HG02623 (cell line): ENCODE measurements around the gene ITPRID2.
A peak's percentile ranks its signal among the peaks of the same experiment; 100 is the strongest.
"Not testable (repeated sequence)": the region's sequence is repeated elsewhere in the genome, so short reads cannot be mapped to it uniquely, and the experiment has no call there.

ENCODE experiments used
- ATAC-seq: cut with Tn5 transposase; IDR thresholded peaks from one replicate; pipeline ENCODE4 v1.9.1; 2021; ENCODE audit warnings: moderate library complexity; ENCODE audit not compliant: unreplicated experiment

Gene ITPRID2

GRCh38 chr2:181915102-181915501, 23.6 kb downstream of the ITPRID2 start:
- ATAC-seq = no peak

GRCh38 chr2:181916726-181917718, 25.5 kb downstream of the ITPRID2 start:
- ATAC-seq = no peak

GRCh38 chr2:181918188-181918587, 26.7 kb downstream of the ITPRID2 start:
- ATAC-seq = no peak

- no peak for ATAC-seq
These were observed 31.6 kb downstream of the ITPRID2 start for GRCh38 chr2:181923121-181923520.

GRCh38 chr2:181924336-181924735, 32.8 kb downstream of the ITPRID2 start:
- no peak for ATAC-seq

- ATAC-seq = no peak
These were observed 43.2 kb downstream of the ITPRID2 start for GRCh38 chr2:181934694-181935093.

GRCh38 chr2:181937473-181937872, 45.9 kb downstream of the ITPRID2 start:
- no peak for ATAC-seq

GRCh38 chr2:181943411-181944124, 52.0 kb downstream of the ITPRID2 start:
- no peak for ATAC-seq

- ATAC-seq = no peak
These were observed 52.8 kb downstream of the ITPRID2 start for GRCh38 chr2:181944164-181944913.

GRCh38 chr2:181944914-181945291, 53.4 kb downstream of the ITPRID2 start:
- no peak for ATAC-seq

- no peak for ATAC-seq
These were observed 55.1 kb downstream of the ITPRID2 start for GRCh38 chr2:181946444-181947127.

- ATAC-seq = no peak
These were observed 55.7 kb downstream of the ITPRID2 start for GRCh38 chr2:181947273-181947672.

GRCh38 chr2:181948227-181948626, 56.7 kb downstream of the ITPRID2 start:
- ATAC-seq = no peak

GRCh38 chr2:181949047-181949446, 57.5 kb downstream of the ITPRID2 start:
- ATAC-seq = no peak

- no peak for ATAC-seq
These were observed 61.1 kb downstream of the ITPRID2 start for GRCh38 chr2:181952404-181953226.

- ATAC-seq = peak; percentile 79
These were observed 62.5 kb downstream of the ITPRID2 start for GRCh38 chr2:181953881-181954537.

- ATAC-seq = no peak
These were observed 63.0 kb downstream of the ITPRID2 start for GRCh38 chr2:181954538-181954883.

- no peak for ATAC-seq
These were observed 63.5 kb downstream of the ITPRID2 start for GRCh38 chr2:181955010-181955409.

GRCh38 chr2:181955866-181956265, 64.3 kb downstream of the ITPRID2 start:
- ATAC-seq = not testable (repeated sequence)
